A549 (cell line): Measurements from ENCODE around the gene VSTM4. TPM values are rescaled to one million over a fixed set of nuclear protein-coding genes. Genes with fewer than 3 reads are reported as not detected.

Experiments
- ATAC-seq, 2 experiments: fragments of 200-7000 bp in 1 of 2; fragments of >200 bp in 1 of 2; cut with Nextera tagmentation in 1 of 2; cut with Tn5 transposase in 1 of 2; 3 replicates each; pipeline versions ENCODE4 v1.8.0 to v1.9.1; 2018 to 2020; ENCODE audit warnings: mild to moderate bottlenecking in 1 of 2, moderate library complexity in 1 of 2
- CTCF ChIA-PET: fragments of 300-600 bp; sonication (Branson Sonifier 250); formaldehyde crosslinking; extraction: SDS; loops from one replicate; lab custom pipeline; 2021; ENCODE audit warnings: antibody characterized with exemption, inconsistent platforms; lab: Yijun Ruan, JAX
- POLR2A ChIA-PET: fragments of 350-600 bp; formaldehyde crosslinking; extraction: SDS; loops from one replicate; lab custom pipeline; 2021; ENCODE audit warnings: antibody characterized with exemption, inconsistent platforms; lab: Yijun Ruan, JAX
- DNase-seq, 2 experiments: peaks; one replicate each; pipeline versions ENCODE4 v3.0.0 to v3.0.0-alpha.2; 2011 to 2016; ENCODE audit warnings: low read depth in 1 of 2, low spot score in 1 of 2
- FAIRE-seq: peaks from 2 replicates; lab custom pipeline; 2011; peaks lifted over from hg19 to GRCh38; lab: Jason Lieb, UNC
- H3K27ac ChIP-seq, 2 experiments: fragments of >200 bp; sonication (Bioruptor Twin); formaldehyde crosslinking; 3 replicates each; pipeline ENCODE4 v1.5.1; 2016 to 2017
- H3K4me1 ChIP-seq: fragments of >200 bp; sonication (Bioruptor Twin); formaldehyde crosslinking; 3 replicates; pipeline ENCODE4 v1.6.1; 2016
- H3K4me2 ChIP-seq: fragments of >200 bp; sonication (Bioruptor Twin); formaldehyde crosslinking; 3 replicates; pipeline ENCODE4 v1.6.1; 2016
- H3K4me3 ChIP-seq: fragments of >200 bp; sonication (Bioruptor Twin); formaldehyde crosslinking; 3 replicates; pipeline ENCODE4 v1.5.1; 2016
- H3K9me3 ChIP-seq: fragments of >200 bp; sonication (Bioruptor Twin); formaldehyde crosslinking; 3 replicates; pipeline ENCODE4 v1.6.1; 2016
- ATOH8 ChIP-seq: fragments of 250-450 bp; sonication (Bioruptor Pico); IDR thresholded peaks from 2 replicates; pipeline ENCODE4 v1.5.0; 2020; ENCODE audit warnings: low read depth, mild to moderate bottlenecking, moderate library complexity
- CEBPB ChIP-seq, 2 experiments: fragments of >200 bp in 1 of 2; sonication (Bioruptor Twin) in 1 of 2; formaldehyde crosslinking in 1 of 2; IDR thresholded peaks; 2 replicates each; pipeline ENCODE4 v1.6.1; 2012 to 2016
- CHD4 ChIP-seq: fragments of 200-600 bp; sonication (generic); IDR thresholded peaks from 2 replicates; pipeline ENCODE4 v1.6.1; 2016; ENCODE audit warnings: antibody characterized with exemption, mild to moderate bottlenecking, borderline replicate concordance
- EHMT2 ChIP-seq: fragments of 200-600 bp; sonication (generic); IDR thresholded peaks from 2 replicates; pipeline ENCODE4 v1.6.1; 2016; ENCODE audit warnings: antibody characterized with exemption, low read depth, mild to moderate bottlenecking, moderate library complexity
- ESRRA ChIP-seq: fragments of 150-350 bp; IDR thresholded peaks from 2 replicates; pipeline ENCODE4 v1.6.1; 2014; ENCODE audit warnings: mild to moderate bottlenecking, low read length, borderline replicate concordance
- FOSB ChIP-seq: fragments of 250-450 bp; sonication (Bioruptor Pico); IDR thresholded peaks from 2 replicates; pipeline ENCODE4 v1.5.0; 2020; ENCODE audit warnings: mild to moderate bottlenecking, moderate library complexity
- GATA3 ChIP-seq: IDR thresholded peaks from 2 replicates; pipeline ENCODE4 v1.6.1; 2012; ENCODE audit warnings: borderline replicate concordance
- JUNB ChIP-seq: fragments of >200 bp; sonication (Bioruptor Twin); formaldehyde crosslinking; IDR thresholded peaks from 2 replicates; pipeline ENCODE4 v1.6.1; 2016
- MAFK ChIP-seq: fragments of 450-650 bp; IDR thresholded peaks from 2 replicates; pipeline ENCODE4 v1.6.1; 2014; ENCODE audit not compliant: partially characterized antibody
- MAZ ChIP-seq: fragments of 150-350 bp; IDR thresholded peaks from 2 replicates; pipeline ENCODE4 v1.6.1; 2014; ENCODE audit warnings: antibody characterized with exemption, low read depth, low read length, borderline replicate concordance
- NFE2L2 ChIP-seq: fragments of 150-350 bp; conservative IDR thresholded peaks from 2 replicates; pipeline ENCODE4 v1.6.1; 2014; ENCODE audit warnings: low read length
- PHF8 ChIP-seq: fragments of 200-600 bp; sonication (generic); IDR thresholded peaks from 2 replicates; pipeline ENCODE4 v1.6.1; 2016; ENCODE audit warnings: low read depth, mild to moderate bottlenecking, antibody characterized with exemption, moderate library complexity, borderline replicate concordance
- POLR2A ChIP-seq: IDR thresholded peaks from 2 replicates; pipeline ENCODE4 v1.6.1; 2012; ENCODE audit warnings: mild to moderate bottlenecking, low read length
- REST ChIP-seq: fragments of 200-600 bp; sonication (generic); IDR thresholded peaks from 2 replicates; pipeline ENCODE4 v1.6.1; 2016; ENCODE audit warnings: antibody characterized with exemption, mild to moderate bottlenecking, moderate library complexity
- RFX5 ChIP-seq: fragments of 450-650 bp; IDR thresholded peaks from 2 replicates; pipeline ENCODE4 v1.7.1; 2014; ENCODE audit warnings: antibody characterized with exemption, mild to moderate bottlenecking, moderate library complexity
- TFCP2L1 ChIP-seq: fragments of 250-450 bp; sonication (Bioruptor Pico); IDR thresholded peaks from 2 replicates; pipeline ENCODE4 v1.5.0; 2021; ENCODE audit warnings: mild to moderate bottlenecking
- ZNF302 ChIP-seq: fragments of 250-450 bp; sonication (Bioruptor Pico); IDR thresholded peaks from 2 replicates; pipeline ENCODE4 v1.9.0; 2021; ENCODE audit warnings: inconsistent platforms, mild to moderate bottlenecking, moderate library complexity
- WGBS: methylation state at CpG from one replicate; pipeline ENCODE4 v1.1.6; 2017; ENCODE audit errors: missing lambda C conversion rate; 5-methylcytosine and 5-hydroxymethylcytosine counted together
- polyA plus RNA-seq, 4 experiments: library from polyadenylated mRNA; depleted of rRNA in 3 of 4; stranded (reverse); fragments of >200 nt; fragmentation: RNase III in 1 of 4; extraction: RNeasy Plus Mini Kit Qiagen cat#74134 plus additional on column Dnase treatment in 1 of 4; gene quantifications; 2 replicates in 3 of 4; 3 replicates in 1 of 4; pipeline ENCODE4 v1.2.3, GENCODE V29; 2011 to 2017
- TF ChIP-seq, protein P1 (sequence below): IDR thresholded peaks from 2 replicates; pipeline ENCODE4 v1.6.1; 2012

VSTM4 gene
- polyA plus RNA-seq, 2 of the 4 experiments (the other 2 are of a cell fraction) = 0.18 to 0.53 TPM

- no peak for DNase-seq
- no peak for TF ChIP-seq POLR2A
- no peak for TF ChIP-seq ZNF302 (CRISPR knock-in tag)
- TF ChIP-seq FOSB = no peak
- no peak for TF ChIP-seq ESRRA
- TF ChIP-seq CHD4 = no peak
- TF ChIP-seq PHF8 = no peak
- TF ChIP-seq MAFK = no peak
- TF ChIP-seq JUNB = no peak
- TF ChIP-seq RFX5 = no peak
- TF ChIP-seq TFCP2L1 (CRISPR knock-in tag) = no peak
- no peaks in the 10 kb centered on the region for H3K4me1 ChIP-seq
- H3K4me3 ChIP-seq = no peak overlapping the region
- CTCF ChIA-PET = no interaction called here
- POLR2A ChIA-PET = no interaction called here
- no peaks in the 10 kb centered on the region; the same call in 2 of the 3 replicates for H3K9me3 ChIP-seq
- no peak for FAIRE-seq
- ATAC-seq = no peak
- H3K4me2 ChIP-seq = no peak overlapping the region
- no peak overlapping the region for H3K27ac ChIP-seq
- no CpG with 5 or more reads among the region's 1 CpG for WGBS
Measured at GRCh38 chr10:49056356-49056755, 59.0 kb downstream of the VSTM4 start.

DNA sequence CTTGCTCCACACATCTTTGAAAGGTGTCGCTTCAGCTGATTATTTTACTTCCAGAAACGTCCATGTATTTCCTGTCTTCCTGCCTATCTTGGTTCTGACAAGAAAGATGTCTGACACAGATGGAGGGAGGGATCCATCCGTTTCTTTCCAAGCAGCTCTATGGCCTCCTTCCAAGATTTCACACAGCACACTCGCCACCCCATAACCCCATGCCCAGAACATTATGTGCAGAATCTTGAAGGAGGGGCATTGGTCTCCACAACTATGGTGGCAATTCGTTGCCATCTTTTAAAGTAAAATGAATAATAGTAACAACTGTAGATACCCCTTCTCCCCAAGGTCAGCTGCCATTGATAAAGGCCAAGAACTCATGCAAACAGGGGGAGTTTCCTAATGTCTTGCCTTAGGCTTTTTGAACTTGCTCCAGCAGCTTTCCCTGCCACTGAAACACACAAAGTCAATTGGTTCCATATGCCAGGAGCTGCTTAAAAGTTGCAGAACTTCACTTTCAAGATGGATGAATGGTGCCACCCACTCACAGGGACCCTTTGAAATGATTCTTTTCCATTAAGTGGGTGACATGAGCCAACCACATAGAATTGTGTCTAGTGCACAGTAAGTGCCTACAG, 60.0 kb downstream of the VSTM4 start:
- POLR2A ChIA-PET = no interaction called here
- no peak for FAIRE-seq

More for the DNA sequence above, 60.0 kb downstream of the VSTM4 start:
- H3K27ac ChIP-seq = no peak overlapping the region
- no peak for ATAC-seq
- DNase-seq = no peak
- TF ChIP-seq MAZ (no peak), ESRRA (no peak), NFE2L2 (no peak), ATOH8 (CRISPR knock-in tag) (no peak), REST (no peak), EHMT2 (no peak), CEBPB (IDR thresholded peaks at IDR 0.05) (no peak), GATA3 (no peak), JUNB (no peak), MAFK (no peak)
- TF ChIP-seq, protein P1, sequence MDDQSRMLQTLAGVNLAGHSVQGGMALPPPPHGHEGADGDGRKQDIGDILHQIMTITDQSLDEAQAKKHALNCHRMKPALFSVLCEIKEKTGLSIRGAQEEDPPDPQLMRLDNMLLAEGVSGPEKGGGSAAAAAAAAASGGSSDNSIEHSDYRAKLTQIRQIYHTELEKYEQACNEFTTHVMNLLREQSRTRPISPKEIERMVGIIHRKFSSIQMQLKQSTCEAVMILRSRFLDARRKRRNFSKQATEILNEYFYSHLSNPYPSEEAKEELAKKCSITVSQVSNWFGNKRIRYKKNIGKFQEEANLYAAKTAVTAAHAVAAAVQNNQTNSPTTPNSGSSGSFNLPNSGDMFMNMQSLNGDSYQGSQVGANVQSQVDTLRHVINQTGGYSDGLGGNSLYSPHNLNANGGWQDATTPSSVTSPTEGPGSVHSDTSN = no peak
- H3K4me2 ChIP-seq = no peak overlapping the region
- CTCF ChIA-PET = no interaction called here
- H3K4me3 ChIP-seq = no peak overlapping the region
- H3K9me3 ChIP-seq = no peaks in the 10 kb centered on the region; the same call in 2 of the 3 replicates
- WGBS = 0% methylated on average over 5 of the region's 5 CpGs
- H3K4me1 ChIP-seq = no peaks in the 10 kb centered on the region
